Thoracic aorta (tissue), 2 donors: ENCODE data around the gene SPINT4. TPM values are rescaled to one million over a fixed set of nuclear protein-coding genes. Genes with fewer than 3 reads are reported as not detected.

Experiments
- ATAC-seq: fragments of 150-250 bp; one replicate; pipeline ENCODE4 v1.8.0; 2017; ENCODE audit warnings: low read depth; ENCODE audit not compliant: insufficient number of reproducible peaks, low FRiP score
- DNase-seq: peaks from one replicate; pipeline ENCODE4 v3.0.0-alpha.2; 2020; ENCODE audit warnings: low spot score
- H3K27ac ChIP-seq, 2 donors: fragments of 200-600 bp; sonication (generic); 1 replicate in 1 of 2; 2 replicates in 1 of 2; pipeline ENCODE4 v1.5.1; 2016; ENCODE audit warnings: mild to moderate bottlenecking in 2 of 2, moderate library complexity in 2 of 2
- H3K27me3 ChIP-seq: fragments of 200-600 bp; sonication (generic); replicated peaks from 2 replicates; pipeline ENCODE4 v1.6.0; 2016; ENCODE audit warnings: mild to moderate bottlenecking; ENCODE audit not compliant: insufficient read depth
- H3K36me3 ChIP-seq: fragments of 200-600 bp; sonication (generic); one replicate; pipeline ENCODE4 v1.5.1; 2016
- H3K4me1 ChIP-seq, 2 donors: fragments of 200-600 bp; sonication (generic); 1 replicate in 1 of 2; 2 replicates in 1 of 2; pipeline versions ENCODE4 v1.5.1 to v1.6.0; 2016; ENCODE audit warnings: low read depth in 2 of 2, mild to moderate bottlenecking in 1 of 2; ENCODE audit not compliant: control insufficient read depth in 1 of 2
- H3K4me3 ChIP-seq: fragments of 200-600 bp; sonication (generic); 2 replicates; pipeline ENCODE4 v1.5.1; 2016; ENCODE audit warnings: mild to moderate bottlenecking
- H3K9me3 ChIP-seq: fragments of 200-600 bp; sonication (generic); 2 replicates; pipeline ENCODE4 v1.5.1; 2016
- total RNA-seq, 2 donors: library from RNA; depleted of rRNA; stranded (reverse); fragments of >200 nt; gene quantifications; one replicate each; pipeline versions ENCODE4 v1.1.0 to v1.2.3, GENCODE V29; 2016
- TF ChIP-seq, protein P1 (sequence below): fragments of 200-600 bp; sonication (generic); IDR thresholded peaks from one replicate; pipeline ENCODE4 v1.5.1; 2019; ENCODE audit warnings: antibody characterized with exemption

The SPINT4 gene
- total RNA-seq, 2 donors from 2014 or later: not detected

DNA sequence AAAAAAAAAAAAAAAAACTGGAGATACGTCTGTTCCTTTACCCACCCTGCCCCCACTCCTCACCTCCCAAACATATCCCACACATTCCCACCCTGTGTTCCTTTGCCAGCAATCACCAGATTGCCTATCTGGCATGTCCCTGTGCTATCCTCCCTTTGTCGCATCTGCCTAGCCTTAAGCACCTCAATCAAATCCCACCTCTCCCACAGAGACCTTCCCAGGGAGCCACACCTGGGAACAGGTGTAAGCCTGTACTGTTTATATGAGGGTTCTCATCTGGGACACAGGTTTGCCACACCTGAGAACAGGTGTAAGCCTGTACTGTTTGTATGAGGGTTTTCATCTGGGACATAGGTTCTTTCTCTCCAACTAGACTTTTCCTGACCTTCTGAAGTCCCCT lies 52.8 kb downstream of the SPINT4 start:
- TF ChIP-seq, protein P1, sequence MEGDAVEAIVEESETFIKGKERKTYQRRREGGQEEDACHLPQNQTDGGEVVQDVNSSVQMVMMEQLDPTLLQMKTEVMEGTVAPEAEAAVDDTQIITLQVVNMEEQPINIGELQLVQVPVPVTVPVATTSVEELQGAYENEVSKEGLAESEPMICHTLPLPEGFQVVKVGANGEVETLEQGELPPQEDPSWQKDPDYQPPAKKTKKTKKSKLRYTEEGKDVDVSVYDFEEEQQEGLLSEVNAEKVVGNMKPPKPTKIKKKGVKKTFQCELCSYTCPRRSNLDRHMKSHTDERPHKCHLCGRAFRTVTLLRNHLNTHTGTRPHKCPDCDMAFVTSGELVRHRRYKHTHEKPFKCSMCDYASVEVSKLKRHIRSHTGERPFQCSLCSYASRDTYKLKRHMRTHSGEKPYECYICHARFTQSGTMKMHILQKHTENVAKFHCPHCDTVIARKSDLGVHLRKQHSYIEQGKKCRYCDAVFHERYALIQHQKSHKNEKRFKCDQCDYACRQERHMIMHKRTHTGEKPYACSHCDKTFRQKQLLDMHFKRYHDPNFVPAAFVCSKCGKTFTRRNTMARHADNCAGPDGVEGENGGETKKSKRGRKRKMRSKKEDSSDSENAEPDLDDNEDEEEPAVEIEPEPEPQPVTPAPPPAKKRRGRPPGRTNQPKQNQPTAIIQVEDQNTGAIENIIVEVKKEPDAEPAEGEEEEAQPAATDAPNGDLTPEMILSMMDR: no peak
- H3K4me3 ChIP-seq: no peak overlapping the region
- DNase-seq (no peak), ATAC-seq (no peak)
- H3K4me1 ChIP-seq: peaks cover 15 to 26% of the 10 kb centered on the region in 2 donors
- no peak overlapping the region for H3K27ac ChIP-seq
- H3K36me3 ChIP-seq: no peaks in the 10 kb centered on the region
- H3K27me3 ChIP-seq: no peaks in the 10 kb centered on the region
- no peaks in the 10 kb centered on the region for H3K9me3 ChIP-seq

DNA sequence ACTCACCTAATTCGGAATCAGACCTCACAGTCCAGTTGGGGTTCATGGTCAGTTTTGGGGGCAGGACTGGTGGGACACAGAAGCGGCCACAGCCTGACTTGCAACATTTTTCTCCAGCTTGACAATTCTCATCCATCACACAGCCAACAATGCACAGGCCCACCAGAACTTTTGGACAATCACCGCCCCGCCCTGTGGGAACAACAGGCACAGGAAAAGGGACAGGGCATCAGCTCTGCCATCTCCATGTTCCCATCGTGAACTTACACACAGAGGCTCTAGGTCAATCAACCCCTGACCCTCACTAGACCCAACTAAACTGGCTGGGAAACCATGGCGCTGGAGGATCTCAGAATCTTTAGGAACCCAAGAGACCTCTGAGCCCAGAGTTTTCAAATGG lies 53.3 kb downstream of the SPINT4 start:
- no peaks in the 10 kb centered on the region for H3K27me3 ChIP-seq
- no peak for ATAC-seq
- no peak overlapping the region for H3K4me3 ChIP-seq
- TF ChIP-seq, protein P1: no peak
- H3K36me3 ChIP-seq: no peaks in the 10 kb centered on the region
- no peak overlapping the region for H3K27ac ChIP-seq
- DNase-seq: no peak
- H3K4me1 ChIP-seq: peaks cover 18 to 31% of the 10 kb centered on the region in 2 donors
- no peaks in the 10 kb centered on the region for H3K9me3 ChIP-seq

Other genes with a start within 250 kb of the SPINT4 start
- gene SPINT3, start 206.7 kb upstream of the SPINT4 start, total RNA-seq: not detected
- not detected for gene WFDC6, start 182.9 kb upstream of the SPINT4 start, total RNA-seq
- gene EPPIN, start 174.9 kb upstream of the SPINT4 start, total RNA-seq: not detected
- not detected for gene WFDC8, start 143.1 kb upstream of the SPINT4 start, total RNA-seq
- not detected for gene WFDC10A, start 92.6 kb upstream of the SPINT4 start, total RNA-seq
- gene WFDC9, start 91.1 kb upstream of the SPINT4 start, total RNA-seq: not detected
- gene WFDC11, start 52.1 kb upstream of the SPINT4 start, total RNA-seq: not detected
- gene WFDC13, start 20.3 kb upstream of the SPINT4 start, total RNA-seq: not detected
- gene WFDC10B, start 17.3 kb upstream of the SPINT4 start, total RNA-seq: not detected
- gene WFDC3, start 69.5 kb downstream of the SPINT4 start, total RNA-seq: not detected
- 10 to 100 TPM; 15.3 to 31.4 TPM for gene DNTTIP1, start 69.6 kb downstream of the SPINT4 start, total RNA-seq
- gene UBE2C, start 90.3 kb downstream of the SPINT4 start, total RNA-seq: not detected
- gene TNNC2, start 105.0 kb downstream of the SPINT4 start, total RNA-seq: not detected
- gene SNX21, start 111.5 kb downstream of the SPINT4 start, total RNA-seq: 100 to 1,000 TPM in 1 of 2 donors, 10 to 100 TPM in 1; 78.2 to 133 TPM
- 10 to 100 TPM; 20.5 to 45.2 TPM for gene ACOT8, start 135.0 kb downstream of the SPINT4 start, total RNA-seq
- 1 to 10 TPM; 3.0 to 6.1 TPM for gene ZSWIM3, start 135.3 kb downstream of the SPINT4 start, total RNA-seq
- 1 to 10 TPM; 6.4 to 7.4 TPM for gene ZSWIM1, start 158.9 kb downstream of the SPINT4 start, total RNA-seq
- 10 to 100 TPM; 16.6 to 16.7 TPM for gene SPATA25, start 165.3 kb downstream of the SPINT4 start, total RNA-seq
- 10 to 100 TPM; 19.7 to 78.7 TPM for gene NEURL2, start 168.9 kb downstream of the SPINT4 start, total RNA-seq
- gene CTSA, start 169.0 kb downstream of the SPINT4 start, total RNA-seq: 100 to 1,000 TPM in 1 of 2 donors, 10 to 100 TPM in 1; 73.7 to 109 TPM
- 100 to 1,000 TPM; 182 to 637 TPM for gene PLTP, start 189.8 kb downstream of the SPINT4 start, total RNA-seq
- 10 to 100 TPM; 22.6 to 34.7 TPM for gene PCIF1, start 212.3 kb downstream of the SPINT4 start, total RNA-seq
- 10 to 100 TPM; 28.8 to 30.1 TPM for gene ZNF335, start 249.9 kb downstream of the SPINT4 start, total RNA-seq